ENCODE measurements around the gene ADCY9.

Gene ADCY9

GRCh38 chr16:4152267-4152666 is 36.0 kb upstream of the ADCY9 start:
- TF ChIP-seq POLR2AphosphoS5 (IDR thresholded peaks at IDR 0.05; ENCODE audit: low read depth, low read length) (no peak), SIN3A (IDR thresholded peaks at IDR 0.05; ENCODE audit: borderline replicate concordance, insufficient read depth, low read length) (no peak), FOXP2 (optimal IDR thresholded peaks at IDR 0.05; ENCODE audit: borderline replicate concordance, extremely low read depth, extremely low read length, insufficient read depth) (no peak), TAF1 (IDR thresholded peaks at IDR 0.05; ENCODE audit: borderline replicate concordance, insufficient read depth, low read length) (no peak)
- TF ChIP-seq, protein P1, sequence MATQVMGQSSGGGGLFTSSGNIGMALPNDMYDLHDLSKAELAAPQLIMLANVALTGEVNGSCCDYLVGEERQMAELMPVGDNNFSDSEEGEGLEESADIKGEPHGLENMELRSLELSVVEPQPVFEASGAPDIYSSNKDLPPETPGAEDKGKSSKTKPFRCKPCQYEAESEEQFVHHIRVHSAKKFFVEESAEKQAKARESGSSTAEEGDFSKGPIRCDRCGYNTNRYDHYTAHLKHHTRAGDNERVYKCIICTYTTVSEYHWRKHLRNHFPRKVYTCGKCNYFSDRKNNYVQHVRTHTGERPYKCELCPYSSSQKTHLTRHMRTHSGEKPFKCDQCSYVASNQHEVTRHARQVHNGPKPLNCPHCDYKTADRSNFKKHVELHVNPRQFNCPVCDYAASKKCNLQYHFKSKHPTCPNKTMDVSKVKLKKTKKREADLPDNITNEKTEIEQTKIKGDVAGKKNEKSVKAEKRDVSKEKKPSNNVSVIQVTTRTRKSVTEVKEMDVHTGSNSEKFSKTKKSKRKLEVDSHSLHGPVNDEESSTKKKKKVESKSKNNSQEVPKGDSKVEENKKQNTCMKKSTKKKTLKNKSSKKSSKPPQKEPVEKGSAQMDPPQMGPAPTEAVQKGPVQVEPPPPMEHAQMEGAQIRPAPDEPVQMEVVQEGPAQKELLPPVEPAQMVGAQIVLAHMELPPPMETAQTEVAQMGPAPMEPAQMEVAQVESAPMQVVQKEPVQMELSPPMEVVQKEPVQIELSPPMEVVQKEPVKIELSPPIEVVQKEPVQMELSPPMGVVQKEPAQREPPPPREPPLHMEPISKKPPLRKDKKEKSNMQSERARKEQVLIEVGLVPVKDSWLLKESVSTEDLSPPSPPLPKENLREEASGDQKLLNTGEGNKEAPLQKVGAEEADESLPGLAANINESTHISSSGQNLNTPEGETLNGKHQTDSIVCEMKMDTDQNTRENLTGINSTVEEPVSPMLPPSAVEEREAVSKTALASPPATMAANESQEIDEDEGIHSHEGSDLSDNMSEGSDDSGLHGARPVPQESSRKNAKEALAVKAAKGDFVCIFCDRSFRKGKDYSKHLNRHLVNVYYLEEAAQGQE (IDR thresholded peaks at IDR 0.05; ENCODE audit: insufficient read depth in 1 of 2, low read depth in 2 of 2, low read length in 2 of 2): no peak

DNA sequence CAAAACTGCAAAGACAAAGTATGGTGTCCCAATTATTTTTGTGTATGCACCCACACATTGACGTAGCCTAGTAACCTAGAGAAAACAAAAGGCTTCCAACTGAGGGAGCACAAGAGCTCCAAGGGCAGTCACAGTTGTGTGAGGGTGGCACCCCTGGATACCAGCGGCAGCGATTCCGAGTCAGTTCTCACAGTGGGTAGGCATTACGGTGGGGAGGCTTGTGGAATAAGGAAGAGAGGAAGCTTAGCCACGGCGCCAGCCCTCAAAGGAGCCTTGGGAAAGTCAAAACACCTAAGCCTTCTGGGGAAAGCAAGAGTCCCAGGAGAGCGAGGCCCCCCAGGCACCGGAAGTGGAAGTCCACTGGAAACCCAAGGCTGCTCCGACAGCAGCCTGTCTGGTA is 31.0 kb upstream of the ADCY9 start:
- TF ChIP-seq POLR2AphosphoS5 (IDR thresholded peaks at IDR 0.05; ENCODE audit: low read depth, low read length) (no peak), FOXP2 (optimal IDR thresholded peaks at IDR 0.05; ENCODE audit: borderline replicate concordance, extremely low read depth, extremely low read length, insufficient read depth) (no peak), SIN3A (IDR thresholded peaks at IDR 0.05; ENCODE audit: borderline replicate concordance, insufficient read depth, low read length) (no peak), TAF1 (IDR thresholded peaks at IDR 0.05; ENCODE audit: borderline replicate concordance, insufficient read depth, low read length) (no peak)
- TF ChIP-seq, protein P1 (IDR thresholded peaks at IDR 0.05; ENCODE audit: insufficient read depth in 1 of 2, low read depth in 2 of 2, low read length in 2 of 2): no peak

GRCh38 chr16:4142268-4142667 is 26.0 kb upstream of the ADCY9 start:
- TF ChIP-seq, protein P1 (IDR thresholded peaks at IDR 0.05; ENCODE audit: insufficient read depth in 1 of 2, low read depth in 2 of 2, low read length in 2 of 2): no peak
- TF ChIP-seq FOXP2 (optimal IDR thresholded peaks at IDR 0.05; ENCODE audit: borderline replicate concordance, extremely low read depth, extremely low read length, insufficient read depth) (no peak), SIN3A (IDR thresholded peaks at IDR 0.05; ENCODE audit: borderline replicate concordance, insufficient read depth, low read length) (no peak), TAF1 (IDR thresholded peaks at IDR 0.05; ENCODE audit: borderline replicate concordance, insufficient read depth, low read length) (no peak), POLR2AphosphoS5 (IDR thresholded peaks at IDR 0.05; ENCODE audit: low read depth, low read length) (no peak)

DNA sequence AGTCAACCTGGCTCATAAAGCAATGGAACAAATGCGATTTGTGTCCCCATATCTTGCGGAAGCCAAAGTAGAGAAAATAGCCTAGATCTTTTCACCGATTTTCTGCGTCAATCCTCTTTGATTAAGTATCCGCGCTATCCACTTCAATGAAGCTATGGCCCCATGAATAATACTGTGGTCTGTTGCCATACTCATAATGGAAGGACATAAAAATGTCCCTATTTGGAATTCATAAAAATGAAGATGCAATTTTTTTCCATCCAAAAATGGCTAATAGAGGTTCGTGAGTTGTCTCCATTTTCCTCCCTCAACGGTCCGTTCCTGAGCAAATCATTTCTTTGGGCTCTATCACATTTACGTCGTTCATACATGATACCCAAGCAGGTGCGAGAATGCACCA is 25.4 kb upstream of the ADCY9 start:
- no peak for TF ChIP-seq FOXP2 (optimal IDR thresholded peaks at IDR 0.05; ENCODE audit: borderline replicate concordance, extremely low read depth, extremely low read length, insufficient read depth)
- no peak for TF ChIP-seq POLR2AphosphoS5 (IDR thresholded peaks at IDR 0.05; ENCODE audit: low read depth, low read length)

DNA sequence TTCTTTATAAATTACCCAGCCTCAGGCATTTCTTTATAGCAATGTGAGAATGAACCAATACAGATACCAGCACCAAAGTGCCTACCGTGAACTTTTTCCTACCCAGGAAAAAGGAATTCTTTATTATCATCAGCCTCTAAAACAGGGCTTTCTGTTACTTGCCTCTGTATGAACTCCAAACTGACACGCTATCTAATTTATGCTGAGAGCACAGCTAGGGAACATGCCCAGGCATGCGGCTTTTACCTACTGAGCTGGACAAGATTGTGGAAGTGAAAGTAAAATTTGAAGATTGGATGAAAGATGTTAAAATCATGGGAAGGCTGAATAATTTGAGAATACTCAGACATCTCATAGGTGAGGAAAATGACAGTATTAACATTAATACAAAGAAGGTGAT is 24.4 kb upstream of the ADCY9 start:
- no peak for TF ChIP-seq TAF1 (IDR thresholded peaks at IDR 0.05; ENCODE audit: borderline replicate concordance, insufficient read depth, low read length)
- no peak for TF ChIP-seq FOXP2 (optimal IDR thresholded peaks at IDR 0.05; ENCODE audit: borderline replicate concordance, extremely low read depth, extremely low read length, insufficient read depth)
- TF ChIP-seq SIN3A (IDR thresholded peaks at IDR 0.05; ENCODE audit: borderline replicate concordance, insufficient read depth, low read length): no peak
- TF ChIP-seq, protein P1 (IDR thresholded peaks at IDR 0.05; ENCODE audit: insufficient read depth in 1 of 2, low read depth in 2 of 2, low read length in 2 of 2): no peak
- no peak for TF ChIP-seq POLR2AphosphoS5 (IDR thresholded peaks at IDR 0.05; ENCODE audit: low read depth, low read length)
